Testis (tissue), 2 donors: ENCODE measurements around the gene CARD9.

ENCODE experiments used
- POLR2A ChIP-seq: fragments of 450-650 bp; IDR thresholded peaks from one replicate; pipeline ENCODE4 v1.6.1; 2017; ENCODE audit warnings: antibody characterized with exemption, mild to moderate bottlenecking, moderate library complexity
- TF ChIP-seq, protein P1 (sequence below), 3 experiments: fragments of 450-650 bp in 2 of 3; fragments of 200-600 bp in 1 of 3; sonication (generic) in 1 of 3; IDR thresholded peaks; one replicate each; pipeline ENCODE4 v1.5.1; 2016 to 2019; ENCODE audit warnings: antibody characterized with exemption in 3 of 3, mild to moderate bottlenecking in 2 of 3, moderate library complexity in 1 of 3

DNA sequence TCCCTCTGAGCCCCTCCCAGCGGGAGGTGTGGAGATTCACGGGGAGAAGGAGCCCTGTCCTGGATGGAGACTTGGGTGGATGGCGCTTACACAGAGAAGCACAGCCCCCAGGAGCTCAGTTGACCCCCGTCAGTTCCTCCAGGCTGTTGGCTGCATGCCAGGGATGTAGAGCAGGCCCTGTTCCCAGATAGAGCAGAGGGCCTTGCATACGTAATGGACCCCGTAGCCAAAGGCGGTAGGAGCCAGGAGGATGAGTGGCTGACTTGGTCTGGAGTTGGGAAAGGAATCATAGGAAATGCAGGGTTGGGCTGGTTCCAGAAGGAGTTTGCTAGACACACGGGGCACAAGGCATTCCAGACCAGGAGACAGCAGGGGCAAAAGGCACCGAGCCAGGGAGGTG lies 39.5 kb upstream of the CARD9 start:
- TF ChIP-seq, protein P1, sequence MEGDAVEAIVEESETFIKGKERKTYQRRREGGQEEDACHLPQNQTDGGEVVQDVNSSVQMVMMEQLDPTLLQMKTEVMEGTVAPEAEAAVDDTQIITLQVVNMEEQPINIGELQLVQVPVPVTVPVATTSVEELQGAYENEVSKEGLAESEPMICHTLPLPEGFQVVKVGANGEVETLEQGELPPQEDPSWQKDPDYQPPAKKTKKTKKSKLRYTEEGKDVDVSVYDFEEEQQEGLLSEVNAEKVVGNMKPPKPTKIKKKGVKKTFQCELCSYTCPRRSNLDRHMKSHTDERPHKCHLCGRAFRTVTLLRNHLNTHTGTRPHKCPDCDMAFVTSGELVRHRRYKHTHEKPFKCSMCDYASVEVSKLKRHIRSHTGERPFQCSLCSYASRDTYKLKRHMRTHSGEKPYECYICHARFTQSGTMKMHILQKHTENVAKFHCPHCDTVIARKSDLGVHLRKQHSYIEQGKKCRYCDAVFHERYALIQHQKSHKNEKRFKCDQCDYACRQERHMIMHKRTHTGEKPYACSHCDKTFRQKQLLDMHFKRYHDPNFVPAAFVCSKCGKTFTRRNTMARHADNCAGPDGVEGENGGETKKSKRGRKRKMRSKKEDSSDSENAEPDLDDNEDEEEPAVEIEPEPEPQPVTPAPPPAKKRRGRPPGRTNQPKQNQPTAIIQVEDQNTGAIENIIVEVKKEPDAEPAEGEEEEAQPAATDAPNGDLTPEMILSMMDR (IDR thresholded peaks at IDR 0.05): no peak
- TF ChIP-seq POLR2A: no peak
